VCaP (cell line): ENCODE results near the gene OSGEPL1.
"Not testable (repeated sequence)": the region's sequence is repeated elsewhere in the genome, so short reads cannot be mapped to it uniquely, and the experiment has no call there.

Experiments
- H3K27ac ChIP-seq: fragments of 450-650 bp; 2 replicates; pipeline ENCODE4 v1.5.1; 2017
- TF ChIP-seq, protein P1 (sequence below): fragments of 450-650 bp; conservative IDR thresholded peaks from 2 replicates; pipeline ENCODE4 v1.5.1; 2017; ENCODE audit warnings: mild to moderate bottlenecking, moderate library complexity

OSGEPL1 gene

DNA sequence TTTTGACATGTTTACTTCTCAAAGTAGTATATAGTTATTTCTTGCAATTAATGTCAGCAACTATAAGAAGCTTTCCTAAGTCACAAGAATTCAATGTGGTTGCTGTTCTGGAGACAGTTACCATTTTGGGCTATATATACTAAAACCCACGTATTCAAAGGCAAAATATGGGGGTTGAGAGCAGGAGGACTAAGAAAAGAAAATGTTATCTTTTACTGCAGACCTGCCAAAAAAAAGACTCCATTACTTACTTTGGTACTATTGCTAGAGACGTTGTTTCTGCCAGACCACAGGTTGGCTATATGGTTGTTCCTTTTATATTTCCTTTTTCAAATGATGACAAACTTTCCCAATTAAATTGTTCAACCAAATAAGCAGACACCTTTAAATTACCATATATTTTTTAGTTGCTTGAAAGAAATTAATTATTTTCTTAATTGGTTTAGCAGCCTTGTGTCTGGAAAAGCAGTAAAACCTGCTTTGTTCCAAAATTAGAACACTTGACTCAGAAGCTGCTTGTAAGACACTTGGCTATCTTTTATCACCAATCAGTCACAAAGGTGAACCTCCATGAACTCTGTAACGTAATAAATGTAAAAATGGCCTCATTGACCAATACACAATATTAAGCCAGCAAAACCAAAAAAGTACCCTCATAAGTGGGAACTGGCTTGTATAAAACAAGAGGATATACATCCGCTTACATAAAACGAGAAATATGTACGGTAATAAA lies 8.2 kb upstream of the OSGEPL1 start:
- TF ChIP-seq, protein P1, sequence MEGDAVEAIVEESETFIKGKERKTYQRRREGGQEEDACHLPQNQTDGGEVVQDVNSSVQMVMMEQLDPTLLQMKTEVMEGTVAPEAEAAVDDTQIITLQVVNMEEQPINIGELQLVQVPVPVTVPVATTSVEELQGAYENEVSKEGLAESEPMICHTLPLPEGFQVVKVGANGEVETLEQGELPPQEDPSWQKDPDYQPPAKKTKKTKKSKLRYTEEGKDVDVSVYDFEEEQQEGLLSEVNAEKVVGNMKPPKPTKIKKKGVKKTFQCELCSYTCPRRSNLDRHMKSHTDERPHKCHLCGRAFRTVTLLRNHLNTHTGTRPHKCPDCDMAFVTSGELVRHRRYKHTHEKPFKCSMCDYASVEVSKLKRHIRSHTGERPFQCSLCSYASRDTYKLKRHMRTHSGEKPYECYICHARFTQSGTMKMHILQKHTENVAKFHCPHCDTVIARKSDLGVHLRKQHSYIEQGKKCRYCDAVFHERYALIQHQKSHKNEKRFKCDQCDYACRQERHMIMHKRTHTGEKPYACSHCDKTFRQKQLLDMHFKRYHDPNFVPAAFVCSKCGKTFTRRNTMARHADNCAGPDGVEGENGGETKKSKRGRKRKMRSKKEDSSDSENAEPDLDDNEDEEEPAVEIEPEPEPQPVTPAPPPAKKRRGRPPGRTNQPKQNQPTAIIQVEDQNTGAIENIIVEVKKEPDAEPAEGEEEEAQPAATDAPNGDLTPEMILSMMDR, result no peak

GRCh38 chr2:189763908-189764661 lies 1.5 kb upstream of the OSGEPL1 start:
- peak overlapping the region; percentile 91 for H3K27ac ChIP-seq
- TF ChIP-seq, protein P1, result no peak

More for the DNA sequence above, 8.2 kb upstream of the OSGEPL1 start:
- H3K27ac ChIP-seq, result no peak overlapping the region

DNA sequence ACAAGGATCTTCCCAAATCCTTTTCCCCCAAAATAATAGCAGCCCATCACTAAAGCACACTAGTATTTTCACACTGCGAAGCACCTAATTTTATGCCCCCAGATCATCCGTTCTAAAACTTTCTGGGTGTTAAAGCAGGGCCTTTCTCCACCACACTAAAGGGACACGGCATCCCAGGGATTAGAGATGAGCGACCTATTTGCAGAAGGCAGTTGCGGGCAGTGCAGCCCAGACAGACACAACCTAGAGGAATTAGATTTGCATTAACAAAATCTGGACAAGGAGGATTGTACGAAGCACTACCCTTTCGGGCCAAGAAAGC lies 402 bp downstream of the OSGEPL1 start:
- TF ChIP-seq, protein P1, result no peak
- peak overlapping the region; percentile 91 for H3K27ac ChIP-seq

GRCh38 chr2:189760154-189760553 lies 2.4 kb downstream of the OSGEPL1 start:
- not testable (repeated sequence) for H3K27ac ChIP-seq

GRCh38 chr2:189756311-189756952 lies 6.2 kb downstream of the OSGEPL1 start:
- TF ChIP-seq, protein P1, result no peak
- H3K27ac ChIP-seq, result no peak overlapping the region

DNA sequence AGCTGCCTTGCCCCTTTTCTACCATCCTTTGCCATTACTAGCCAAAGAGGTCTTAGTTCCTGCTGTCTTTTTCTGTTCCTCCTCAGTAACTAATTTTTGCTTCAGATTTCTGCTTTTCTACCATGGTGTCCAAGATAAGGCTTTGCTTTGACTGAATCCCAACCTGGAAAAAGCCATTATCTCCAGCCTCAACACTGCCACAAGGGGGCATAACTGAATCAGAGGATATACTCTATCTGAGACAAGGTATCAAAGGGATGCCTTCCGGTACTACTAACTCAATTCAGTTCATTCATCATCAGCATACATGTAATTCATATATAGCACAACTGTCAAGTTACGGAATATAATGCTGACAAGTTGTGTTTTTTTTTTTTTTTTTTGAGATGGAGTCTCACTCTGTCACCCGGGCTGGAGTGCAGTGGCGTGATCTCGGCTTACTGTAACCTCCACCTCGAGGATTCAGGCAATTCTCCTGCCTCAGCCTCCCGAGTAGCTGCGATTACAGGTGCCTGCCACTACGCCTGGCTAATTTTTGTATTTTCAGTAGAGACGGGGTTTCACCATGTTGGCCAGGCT lies 11.4 kb downstream of the OSGEPL1 start:
- no peak overlapping the region for H3K27ac ChIP-seq
- TF ChIP-seq, protein P1, result peak; percentile 76

- TF ChIP-seq, protein P1, result no peak
- H3K27ac ChIP-seq, result no peak overlapping the region
Measured at GRCh38 chr2:189729430-189729829, 33.2 kb downstream of the OSGEPL1 start.
